Measurements from ENCODE around the gene NCBP3. TPM values are rescaled to one million over a fixed set of nuclear protein-coding genes. Genes with fewer than 3 reads are reported as not detected.

NCBP3 gene
- total RNA-seq, 1 experiment from 2014 or later = 32.8 TPM

DNA sequence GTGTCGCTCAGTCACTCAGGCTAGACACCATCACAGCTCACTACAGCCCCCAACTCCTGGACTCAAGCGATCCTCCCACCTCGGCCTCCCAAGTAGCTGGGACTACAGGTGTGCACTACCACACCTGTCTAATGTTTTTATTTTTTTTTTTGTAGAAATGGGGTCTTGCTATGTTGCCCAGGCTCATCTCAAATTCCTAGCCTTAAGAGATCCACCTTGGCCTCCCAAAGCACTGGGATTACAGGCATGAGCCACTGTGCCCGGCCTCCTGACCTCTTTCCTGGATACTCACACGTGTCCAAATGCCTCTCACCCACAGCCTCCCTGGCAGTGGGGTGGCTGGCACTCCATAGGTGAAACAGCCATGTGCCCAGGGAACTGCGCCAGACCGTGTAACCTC, 29.3 kb upstream of the NCBP3 start:
- Histone ChIP-seq H3K4me3 (ENCODE audit: low read depth, low read length) (no peak overlapping the region), H3K27me3 (replicated peaks; ENCODE audit: control insufficient read depth, insufficient read depth, low read length) (no peaks in the 10 kb centered on the region), H3K36me3 (ENCODE audit: control insufficient read depth, insufficient read depth, low read length) (no peaks in the 10 kb centered on the region), H3K4me1 (no peaks in the 10 kb centered on the region), H3K9me3 (no peaks in the 10 kb centered on the region)
- ChIA-PET CTCF (no interaction called here), POLR2A (no interaction called here)
- no peaks in the 10 kb centered on the region for H3K4me1 Mint-ChIP-seq (ENCODE audit: low read depth, unreplicated experiment)
- H3K27me3 Mint-ChIP-seq (ENCODE audit: insufficient read depth, unreplicated experiment) = no peaks in the 10 kb centered on the region
- no peaks in the 10 kb centered on the region for H3K9me3 Mint-ChIP-seq (ENCODE audit: unreplicated experiment)
- no peak overlapping the region for H3K4me3 Mint-ChIP-seq (ENCODE audit: unreplicated experiment)
- no peak overlapping the region for H3K27ac Mint-ChIP-seq (ENCODE audit: unreplicated experiment)
- TF ChIP-seq, protein P1, sequence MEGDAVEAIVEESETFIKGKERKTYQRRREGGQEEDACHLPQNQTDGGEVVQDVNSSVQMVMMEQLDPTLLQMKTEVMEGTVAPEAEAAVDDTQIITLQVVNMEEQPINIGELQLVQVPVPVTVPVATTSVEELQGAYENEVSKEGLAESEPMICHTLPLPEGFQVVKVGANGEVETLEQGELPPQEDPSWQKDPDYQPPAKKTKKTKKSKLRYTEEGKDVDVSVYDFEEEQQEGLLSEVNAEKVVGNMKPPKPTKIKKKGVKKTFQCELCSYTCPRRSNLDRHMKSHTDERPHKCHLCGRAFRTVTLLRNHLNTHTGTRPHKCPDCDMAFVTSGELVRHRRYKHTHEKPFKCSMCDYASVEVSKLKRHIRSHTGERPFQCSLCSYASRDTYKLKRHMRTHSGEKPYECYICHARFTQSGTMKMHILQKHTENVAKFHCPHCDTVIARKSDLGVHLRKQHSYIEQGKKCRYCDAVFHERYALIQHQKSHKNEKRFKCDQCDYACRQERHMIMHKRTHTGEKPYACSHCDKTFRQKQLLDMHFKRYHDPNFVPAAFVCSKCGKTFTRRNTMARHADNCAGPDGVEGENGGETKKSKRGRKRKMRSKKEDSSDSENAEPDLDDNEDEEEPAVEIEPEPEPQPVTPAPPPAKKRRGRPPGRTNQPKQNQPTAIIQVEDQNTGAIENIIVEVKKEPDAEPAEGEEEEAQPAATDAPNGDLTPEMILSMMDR (IDR thresholded peaks at IDR 0.05; ENCODE audit: insufficient read depth in 1 of 2, low read depth in 1 of 2, low read length in 1 of 2, severe bottlenecking in 1 of 2, unreplicated experiment in 1 of 2) = no peak
- DNase-seq = no peak
- intact Hi-C loops (cut with micrococcal nuclease; ENCODE audit: unreplicated experiment) = no loop called here
- no peaks in the 10 kb centered on the region for H3K36me3 Mint-ChIP-seq (ENCODE audit: insufficient read depth, unreplicated experiment)
- no TSS peak for BruUV-seq (replicated peaks)

DNA sequence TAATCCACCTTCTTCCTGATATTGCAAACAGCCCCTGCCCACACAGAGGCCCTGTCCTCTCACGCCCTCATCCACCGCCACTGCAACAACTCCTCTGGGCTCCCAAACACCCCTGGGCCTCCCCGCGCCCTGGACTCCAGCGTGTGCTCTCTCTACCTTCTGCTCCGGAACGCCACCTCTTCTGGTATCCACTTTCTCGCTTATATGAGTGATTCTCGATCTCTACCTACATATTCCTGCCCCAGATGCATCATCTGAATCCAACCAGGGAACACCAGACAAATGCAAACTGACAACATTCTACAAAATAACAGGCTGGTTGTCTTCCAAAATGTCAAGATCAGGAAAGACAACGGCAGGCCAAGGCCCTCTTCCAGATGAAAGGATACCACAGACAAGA, 27.8 kb upstream of the NCBP3 start:
- H3K4me1 Mint-ChIP-seq (ENCODE audit: low read depth, unreplicated experiment) = no peaks in the 10 kb centered on the region
- no peak overlapping the region for H3K27ac Mint-ChIP-seq (ENCODE audit: unreplicated experiment)
- Histone ChIP-seq H3K36me3 (ENCODE audit: control insufficient read depth, insufficient read depth, low read length) (no peaks in the 10 kb centered on the region), H3K4me3 (ENCODE audit: low read depth, low read length) (no peak overlapping the region), H3K27me3 (replicated peaks; ENCODE audit: control insufficient read depth, insufficient read depth, low read length) (no peaks in the 10 kb centered on the region), H3K4me1 (no peaks in the 10 kb centered on the region), H3K9me3 (no peaks in the 10 kb centered on the region)
- intact Hi-C loops (cut with micrococcal nuclease; ENCODE audit: unreplicated experiment) = no loop called here
- H3K4me3 Mint-ChIP-seq (ENCODE audit: unreplicated experiment) = no peak overlapping the region
- ChIA-PET POLR2A (no interaction called here), CTCF (no interaction called here)
- TF ChIP-seq, protein P1 (IDR thresholded peaks at IDR 0.05; ENCODE audit: insufficient read depth in 1 of 2, low read depth in 1 of 2, low read length in 1 of 2, severe bottlenecking in 1 of 2, unreplicated experiment in 1 of 2) = no peak
- H3K9me3 Mint-ChIP-seq (ENCODE audit: unreplicated experiment) = no peaks in the 10 kb centered on the region
- no peaks in the 10 kb centered on the region for H3K27me3 Mint-ChIP-seq (ENCODE audit: insufficient read depth, unreplicated experiment)
- BruUV-seq (replicated peaks) = no TSS peak
- no peak for DNase-seq
- H3K36me3 Mint-ChIP-seq (ENCODE audit: insufficient read depth, unreplicated experiment) = no peaks in the 10 kb centered on the region

DNA sequence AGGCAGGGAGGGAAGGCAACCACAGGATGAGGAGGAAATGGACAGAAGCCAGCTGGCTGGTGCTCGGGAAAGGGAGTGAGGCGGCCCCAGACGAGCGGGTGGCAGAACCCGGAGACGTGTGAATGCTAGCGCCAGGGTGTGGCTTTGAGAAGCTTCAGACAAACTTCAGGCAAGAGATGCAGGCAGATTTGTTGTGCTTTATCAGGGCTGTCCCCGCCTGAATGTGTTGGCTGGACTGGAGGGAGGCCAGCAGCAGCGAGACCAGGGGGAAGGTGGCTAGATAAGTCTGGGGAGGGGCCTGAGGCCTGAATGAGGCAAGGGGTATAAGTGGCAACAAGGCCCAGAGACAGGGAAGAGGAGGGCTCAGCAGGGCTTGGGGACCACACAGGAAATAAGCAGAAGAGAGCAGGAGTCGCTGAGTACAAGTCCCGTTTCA, 24.8 kb upstream of the NCBP3 start:
- H3K4me1 Mint-ChIP-seq (ENCODE audit: low read depth, unreplicated experiment) = no peaks in the 10 kb centered on the region
- Histone ChIP-seq H3K9me3 (no peaks in the 10 kb centered on the region), H3K36me3 (ENCODE audit: control insufficient read depth, insufficient read depth, low read length) (no peaks in the 10 kb centered on the region), H3K27me3 (replicated peaks; ENCODE audit: control insufficient read depth, insufficient read depth, low read length) (no peaks in the 10 kb centered on the region), H3K4me1 (no peaks in the 10 kb centered on the region), H3K4me3 (ENCODE audit: low read depth, low read length) (no peak overlapping the region)
- no peaks in the 10 kb centered on the region for H3K27me3 Mint-ChIP-seq (ENCODE audit: insufficient read depth, unreplicated experiment)
- H3K36me3 Mint-ChIP-seq (ENCODE audit: insufficient read depth, unreplicated experiment) = no peaks in the 10 kb centered on the region
- ChIA-PET CTCF (no interaction called here), POLR2A (no interaction called here)
- no peak for DNase-seq
- intact Hi-C loops (cut with micrococcal nuclease; ENCODE audit: unreplicated experiment) = no loop called here
- no peak overlapping the region for H3K27ac Mint-ChIP-seq (ENCODE audit: unreplicated experiment)
- no TSS peak for BruUV-seq (replicated peaks)
- no peak overlapping the region for H3K4me3 Mint-ChIP-seq (ENCODE audit: unreplicated experiment)
- TF ChIP-seq, protein P1 (IDR thresholded peaks at IDR 0.05; ENCODE audit: insufficient read depth in 1 of 2, low read depth in 1 of 2, low read length in 1 of 2, severe bottlenecking in 1 of 2, unreplicated experiment in 1 of 2) = no peak
- H3K9me3 Mint-ChIP-seq (ENCODE audit: unreplicated experiment) = no peaks in the 10 kb centered on the region

Measured in Caco-2 (cell line).